Measurements from ENCODE around the gene GDPD4. TPM values are rescaled to one million over a fixed set of nuclear protein-coding genes. Genes with fewer than 3 reads are reported as not detected.

GDPD4 gene
- total RNA-seq, 1 experiment from 2014 or later = not detected

DNA sequence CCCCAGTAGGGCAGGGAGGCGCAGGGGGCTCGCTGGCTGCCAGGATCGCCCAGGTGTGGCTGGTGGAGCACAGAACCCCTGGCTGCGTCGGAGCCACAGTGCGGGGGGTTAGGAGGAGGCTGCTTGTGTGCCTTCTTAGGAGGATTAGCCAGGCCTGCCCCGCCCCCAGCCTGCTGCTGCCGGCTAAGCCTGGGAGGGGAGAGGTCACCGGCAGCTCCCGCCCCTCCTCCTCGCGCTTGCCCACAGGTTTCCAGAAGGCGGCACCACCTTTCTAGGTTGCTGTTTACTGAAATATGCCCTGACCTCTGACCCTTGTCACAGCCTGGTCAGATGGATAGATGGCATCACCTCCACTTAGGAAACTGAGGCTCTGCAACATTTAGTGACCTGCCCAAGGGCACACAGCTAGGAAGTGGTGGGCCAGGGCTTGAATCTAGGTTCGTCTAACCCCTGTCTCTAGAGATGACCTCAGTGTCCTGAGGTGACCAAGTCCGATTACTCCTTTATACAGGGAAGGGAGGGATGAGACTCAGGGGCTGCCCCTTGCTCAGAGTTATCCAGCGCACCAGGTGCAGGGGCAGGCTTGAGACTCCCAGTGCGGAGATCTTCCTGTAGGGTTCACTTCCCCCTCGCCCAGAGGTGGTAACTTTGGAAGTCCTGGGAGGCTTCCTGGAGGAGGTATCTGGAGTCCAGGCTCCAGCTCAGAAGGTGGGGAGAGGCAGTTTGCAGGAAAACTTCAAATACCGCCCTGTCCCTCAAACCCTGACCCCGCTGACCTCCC is 129.4 kb downstream of the GDPD4 start:
- POLR2A ChIA-PET (ENCODE audit: unreplicated experiment) = no interaction called here

DNA sequence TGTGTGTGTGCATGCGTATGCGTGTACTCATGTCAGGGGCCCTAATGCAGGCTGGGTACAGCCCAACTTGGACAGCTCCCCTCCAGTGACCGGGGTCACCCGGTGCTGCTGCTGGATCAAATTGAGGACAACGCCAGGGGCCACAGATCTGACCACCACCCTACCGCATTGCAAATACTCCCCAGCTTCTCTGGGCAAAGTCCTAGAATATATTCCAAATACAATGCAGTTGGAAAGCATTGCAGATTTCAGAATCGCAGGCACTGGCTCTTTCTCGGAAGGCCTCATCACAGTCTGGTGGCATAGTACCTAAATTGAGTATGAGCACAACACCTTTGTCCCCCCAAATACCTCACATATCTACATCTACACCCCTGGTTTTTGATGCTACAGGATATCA is 130.2 kb downstream of the GDPD4 start:
- no peak for ATAC-seq
- Histone ChIP-seq H3K36me3 (ENCODE audit: low read depth, low read length) (no peaks in the 10 kb centered on the region), H3K9me3 (ENCODE audit: low read length) (no peaks in the 10 kb centered on the region), H3K9ac (ENCODE audit: low read length) (no peak overlapping the region), H3F3A (ENCODE audit: low read length, unreplicated experiment) (no peaks in the 10 kb centered on the region), H3K27ac (ENCODE audit: low read length) (no peak overlapping the region), H3K4me2 (ENCODE audit: low read length) (no peak overlapping the region), H3K4me1 (ENCODE audit: insufficient read depth, low read length) (no peaks in the 10 kb centered on the region), H3K9me2 (replicated peaks; ENCODE audit: low read length) (no peaks in the 10 kb centered on the region), H3K4me3 (ENCODE audit: low read length) (no peak overlapping the region), H2AFZ (ENCODE audit: low read length) (no peak overlapping the region), H4K20me1 (ENCODE audit: low read length) (no peaks in the 10 kb centered on the region), H3K27me3 (ENCODE audit: low read length) (no peaks in the 10 kb centered on the region), H3K79me2 (ENCODE audit: low read length) (no peaks in the 10 kb centered on the region)
- POLR2A ChIA-PET (ENCODE audit: unreplicated experiment) = no interaction called here
- no TSS peak for BruUV-seq (replicated peaks)
- intact Hi-C loops (cut with micrococcal nuclease) = no loop called here
- CTCF ChIA-PET = no interaction called here
- DNase-seq = no peak
- TF ChIP-seq EZH2 (IDR thresholded peaks at IDR 0.05; ENCODE audit: low read length, unreplicated experiment) (no peak), EZH2phosphoT487 (IDR thresholded peaks at IDR 0.05; ENCODE audit: borderline replicate concordance, low read length) (no peak)
- TF ChIP-seq, protein P1, sequence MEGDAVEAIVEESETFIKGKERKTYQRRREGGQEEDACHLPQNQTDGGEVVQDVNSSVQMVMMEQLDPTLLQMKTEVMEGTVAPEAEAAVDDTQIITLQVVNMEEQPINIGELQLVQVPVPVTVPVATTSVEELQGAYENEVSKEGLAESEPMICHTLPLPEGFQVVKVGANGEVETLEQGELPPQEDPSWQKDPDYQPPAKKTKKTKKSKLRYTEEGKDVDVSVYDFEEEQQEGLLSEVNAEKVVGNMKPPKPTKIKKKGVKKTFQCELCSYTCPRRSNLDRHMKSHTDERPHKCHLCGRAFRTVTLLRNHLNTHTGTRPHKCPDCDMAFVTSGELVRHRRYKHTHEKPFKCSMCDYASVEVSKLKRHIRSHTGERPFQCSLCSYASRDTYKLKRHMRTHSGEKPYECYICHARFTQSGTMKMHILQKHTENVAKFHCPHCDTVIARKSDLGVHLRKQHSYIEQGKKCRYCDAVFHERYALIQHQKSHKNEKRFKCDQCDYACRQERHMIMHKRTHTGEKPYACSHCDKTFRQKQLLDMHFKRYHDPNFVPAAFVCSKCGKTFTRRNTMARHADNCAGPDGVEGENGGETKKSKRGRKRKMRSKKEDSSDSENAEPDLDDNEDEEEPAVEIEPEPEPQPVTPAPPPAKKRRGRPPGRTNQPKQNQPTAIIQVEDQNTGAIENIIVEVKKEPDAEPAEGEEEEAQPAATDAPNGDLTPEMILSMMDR (conservative IDR thresholded peaks at IDR 0.05; ENCODE audit: low read depth, low read length) = no peak

More for the DNA sequence above, 129.4 kb downstream of the GDPD4 start:
- intact Hi-C loops (cut with micrococcal nuclease) = no loop called here
- no TSS peak for BruUV-seq (replicated peaks)
- Histone ChIP-seq H3K79me2 (ENCODE audit: low read length) (no peaks in the 10 kb centered on the region), H3K36me3 (ENCODE audit: low read depth, low read length) (no peaks in the 10 kb centered on the region), H3K27me3 (ENCODE audit: low read length) (no peaks in the 10 kb centered on the region), H3K4me3 (ENCODE audit: low read length) (no peak overlapping the region), H3K27ac (ENCODE audit: low read length) (no peak overlapping the region), H3F3A (ENCODE audit: low read length, unreplicated experiment) (no peaks in the 10 kb centered on the region), H3K9ac (ENCODE audit: low read length) (no peak overlapping the region), H3K9me2 (replicated peaks; ENCODE audit: low read length) (no peaks in the 10 kb centered on the region), H4K20me1 (ENCODE audit: low read length) (no peaks in the 10 kb centered on the region), H3K9me3 (ENCODE audit: low read length) (no peaks in the 10 kb centered on the region), H3K4me1 (ENCODE audit: insufficient read depth, low read length) (no peaks in the 10 kb centered on the region), H3K4me2 (ENCODE audit: low read length) (no peak overlapping the region), H2AFZ (ENCODE audit: low read length) (no peak overlapping the region)
- TF ChIP-seq, protein P1 (conservative IDR thresholded peaks at IDR 0.05; ENCODE audit: low read depth, low read length) = no peak
- TF ChIP-seq EZH2phosphoT487 (IDR thresholded peaks at IDR 0.05; ENCODE audit: borderline replicate concordance, low read length) (no peak), EZH2 (IDR thresholded peaks at IDR 0.05; ENCODE audit: low read length, unreplicated experiment) (no peak)
- CTCF ChIA-PET = no interaction called here
- ATAC-seq (no peak), DNase-seq (no peak)

GRCh38 chr11:77170107-77170506 is 131.4 kb downstream of the GDPD4 start:
- DNase-seq = no peak
- BruUV-seq (replicated peaks) = no TSS peak
- no peaks in the 10 kb centered on the region for H3K9me2 ChIP-seq (replicated peaks; ENCODE audit: low read length)
- TF ChIP-seq, protein P1 (conservative IDR thresholded peaks at IDR 0.05; ENCODE audit: low read depth, low read length) = no peak
- no peak for TF ChIP-seq EZH2phosphoT487 (IDR thresholded peaks at IDR 0.05; ENCODE audit: borderline replicate concordance, low read length)
- no peak for TF ChIP-seq EZH2 (IDR thresholded peaks at IDR 0.05; ENCODE audit: low read length, unreplicated experiment)
- H3K9ac ChIP-seq (ENCODE audit: low read length) = no peak overlapping the region
- no peaks in the 10 kb centered on the region for H4K20me1 ChIP-seq (ENCODE audit: low read length)
- POLR2A ChIA-PET (ENCODE audit: unreplicated experiment) = no interaction called here
- H3K27me3 ChIP-seq (ENCODE audit: low read length) = no peaks in the 10 kb centered on the region
- no peaks in the 10 kb centered on the region for H3K36me3 ChIP-seq (ENCODE audit: low read depth, low read length)
- H3F3A ChIP-seq (ENCODE audit: low read length, unreplicated experiment) = no peaks in the 10 kb centered on the region
- H3K4me3 ChIP-seq (ENCODE audit: low read length) = no peak overlapping the region
- ATAC-seq = no peak
- no peak overlapping the region for H3K4me2 ChIP-seq (ENCODE audit: low read length)
- H3K79me2 ChIP-seq (ENCODE audit: low read length) = no peaks in the 10 kb centered on the region
- H3K9me3 ChIP-seq (ENCODE audit: low read length) = no peaks in the 10 kb centered on the region
- H2AFZ ChIP-seq (ENCODE audit: low read length) = no peak overlapping the region
- CTCF ChIA-PET = no interaction called here
- no peaks in the 10 kb centered on the region for H3K4me1 ChIP-seq (ENCODE audit: insufficient read depth, low read length)
- H3K27ac ChIP-seq (ENCODE audit: low read length) = no peak overlapping the region
- intact Hi-C loops (cut with micrococcal nuclease) = no loop called here

Data from PC-3 (cell line).